ENCODE results near the gene LCLAT1.
A peak's percentile ranks its signal among the peaks of the same experiment; 100 is the strongest.

The LCLAT1 gene

DNA sequence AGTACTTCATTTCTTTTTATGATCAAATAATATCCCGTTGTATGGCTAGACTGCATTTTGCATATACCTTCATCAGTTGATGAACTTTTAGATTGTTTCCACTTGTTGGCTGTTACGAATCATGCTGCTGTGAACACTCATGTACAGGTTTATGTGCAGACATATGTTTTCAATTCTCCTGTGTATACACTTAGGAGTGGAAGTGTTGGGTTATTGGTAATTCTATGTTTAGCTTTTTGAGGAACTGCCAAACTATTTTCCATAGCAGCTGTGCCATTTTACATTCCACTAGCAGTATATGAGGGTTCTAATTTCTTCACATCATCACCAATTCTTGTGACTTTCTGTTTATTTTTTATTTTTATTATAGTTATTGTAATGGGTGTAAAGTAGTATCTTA is 32.1 kb upstream of the LCLAT1 start:
- no peaks in the 10 kb centered on the region for H3K27me3 Mint-ChIP-seq

DNA sequence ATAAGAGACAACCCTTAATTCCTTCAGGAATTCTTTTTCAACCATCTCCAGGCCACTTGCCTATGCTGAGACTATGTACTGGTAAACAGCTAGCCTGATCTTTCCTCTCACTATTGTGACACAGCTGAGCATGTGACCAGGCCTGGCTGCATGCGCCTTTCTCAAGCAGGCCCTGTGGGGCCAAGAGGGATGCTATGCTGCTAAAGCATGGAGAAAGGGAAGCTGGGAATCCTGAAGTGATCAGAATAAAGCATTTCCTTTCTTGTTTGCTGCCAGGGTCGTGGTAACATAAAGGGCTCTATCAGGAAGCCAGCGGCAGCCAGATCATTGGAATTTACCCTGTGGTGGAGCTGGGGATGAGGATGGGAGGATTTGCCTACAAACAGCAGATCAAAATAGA is 29.8 kb upstream of the LCLAT1 start:
- Mint-ChIP-seq H3K9me3 (no peaks in the 10 kb centered on the region), H3K27ac (no peak overlapping the region), H3K4me1 (peaks cover 17% of the 10 kb centered on the region), H3K4me3 (no peak overlapping the region), H3K27me3 (no peaks in the 10 kb centered on the region), H3K36me3 (no peaks in the 10 kb centered on the region)
- ATAC-seq = no peak

More for the DNA sequence above, 32.1 kb upstream of the LCLAT1 start:
- Mint-ChIP-seq H3K4me3 (no peak overlapping the region), H3K36me3 (no peaks in the 10 kb centered on the region), H3K9me3 (no peaks in the 10 kb centered on the region), H3K27ac (no peak overlapping the region), H3K4me1 (peaks cover 15% of the 10 kb centered on the region)
- ATAC-seq = no peak

DNA sequence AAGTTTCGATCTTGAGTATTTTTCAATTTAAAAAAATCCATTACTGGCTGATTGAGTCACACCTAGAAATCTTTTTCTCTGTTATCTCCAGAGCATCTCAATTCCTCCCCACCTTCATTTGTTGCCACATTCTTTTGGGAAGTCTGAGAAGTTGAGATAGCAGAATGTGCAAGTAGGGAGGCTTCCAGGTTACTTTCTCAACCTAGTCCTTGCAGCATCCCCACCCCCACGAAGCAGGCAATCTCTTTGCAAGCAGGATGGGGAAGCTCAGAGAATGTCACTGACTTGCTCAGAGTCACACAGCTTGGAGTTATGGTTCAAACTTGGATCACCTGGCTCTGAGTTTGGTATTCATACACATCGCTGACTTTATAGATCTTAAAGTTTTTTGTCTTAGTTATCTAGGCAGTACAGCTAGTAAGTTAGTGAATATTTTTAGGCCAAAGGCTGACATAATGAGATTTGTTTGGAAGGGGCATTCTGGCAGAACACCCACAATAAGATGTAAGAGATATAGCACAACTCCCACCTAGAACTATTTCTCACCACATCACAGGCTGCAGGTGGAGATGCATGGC is 25.9 kb upstream of the LCLAT1 start:
- no peaks in the 10 kb centered on the region for H3K36me3 Mint-ChIP-seq
- no peak for ATAC-seq

DNA sequence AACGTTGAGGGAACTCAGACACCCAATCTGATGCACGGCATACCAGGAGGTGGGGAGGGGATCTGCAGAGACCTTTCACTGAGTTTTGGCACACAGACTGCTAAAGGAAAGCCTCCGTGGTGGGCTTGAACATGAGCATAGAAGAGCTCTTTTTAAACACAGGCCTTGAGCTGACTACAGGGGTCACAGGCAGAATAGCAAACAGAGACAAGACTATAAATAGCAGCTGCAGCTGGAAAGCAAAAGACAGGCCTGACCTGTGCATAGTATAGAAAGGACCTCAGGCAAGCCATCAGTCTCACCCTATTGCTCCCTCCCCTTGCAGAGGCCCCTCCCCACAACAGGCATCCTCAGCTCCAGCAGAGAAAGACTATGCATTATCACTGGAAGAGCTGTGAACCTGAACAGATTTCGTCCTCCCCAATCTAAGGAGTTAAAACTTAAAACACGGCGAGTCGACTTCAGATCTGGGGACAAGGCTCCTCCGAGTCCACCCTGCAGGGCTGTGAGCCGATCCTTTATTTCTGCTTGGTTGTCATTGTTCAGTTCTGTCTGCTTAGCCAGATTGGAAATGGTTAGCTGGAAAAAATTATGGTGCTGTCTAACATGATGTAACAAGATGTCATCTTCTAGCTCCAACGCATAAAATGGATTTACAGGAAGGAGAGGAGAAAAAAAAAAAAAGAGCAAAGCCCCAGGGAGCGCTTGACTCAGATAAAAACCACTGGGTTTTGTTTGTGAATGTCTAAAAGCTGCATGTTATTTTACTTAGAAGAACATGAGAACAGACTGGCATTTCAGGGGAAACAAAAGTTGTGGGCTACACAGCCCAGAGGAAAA is 25.2 kb upstream of the LCLAT1 start:
- H3K9me3 Mint-ChIP-seq = no peaks in the 10 kb centered on the region
- H3K36me3 Mint-ChIP-seq = no peaks in the 10 kb centered on the region
- H3K27ac Mint-ChIP-seq = peak overlapping the region; percentile 78
- H3K27me3 Mint-ChIP-seq = no peaks in the 10 kb centered on the region
- peaks cover 29% of the 10 kb centered on the region for H3K4me1 Mint-ChIP-seq
- ATAC-seq = peak; percentile 76
- peak overlapping the region; percentile 32 for H3K4me3 Mint-ChIP-seq

More for the DNA sequence above, 25.9 kb upstream of the LCLAT1 start:
- H3K4me1 Mint-ChIP-seq = peaks cover 29% of the 10 kb centered on the region
- peak overlapping the region; percentile 18 for H3K4me3 Mint-ChIP-seq
- peak overlapping the region; percentile 78 for H3K27ac Mint-ChIP-seq
- H3K9me3 Mint-ChIP-seq = no peaks in the 10 kb centered on the region
- H3K27me3 Mint-ChIP-seq = no peaks in the 10 kb centered on the region

DNA sequence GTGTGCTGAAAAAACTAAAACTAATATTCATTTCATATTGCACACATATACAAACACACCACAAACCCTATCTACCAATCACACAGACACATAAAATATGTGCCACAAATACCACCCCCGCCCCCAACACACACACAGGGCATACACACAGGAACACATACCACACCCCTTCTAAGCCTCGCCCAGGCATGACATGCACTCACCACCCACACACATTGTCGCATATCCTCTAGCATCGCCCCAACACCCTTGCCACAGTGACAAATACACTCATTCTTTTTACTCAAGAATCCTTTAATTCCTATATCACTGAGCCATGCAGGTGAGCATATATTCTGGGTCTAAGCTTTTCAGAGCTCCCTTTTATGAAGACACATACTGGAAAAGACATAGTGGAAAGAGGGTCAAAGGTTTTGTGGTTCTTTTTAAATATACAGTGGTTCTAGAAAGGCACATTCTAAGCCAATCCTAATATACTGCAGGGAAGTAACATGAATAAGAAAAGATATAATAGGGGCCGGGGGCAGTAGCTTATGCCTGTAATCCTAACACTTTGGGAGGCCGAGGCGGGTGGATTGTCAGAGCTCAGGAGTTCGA is 24.5 kb upstream of the LCLAT1 start:
- Mint-ChIP-seq H3K9me3 (no peaks in the 10 kb centered on the region), H3K27me3 (no peaks in the 10 kb centered on the region), H3K36me3 (no peaks in the 10 kb centered on the region), H3K4me3 (peak overlapping the region; percentile 32), H3K27ac (peak overlapping the region; percentile 78), H3K4me1 (peaks cover 29% of the 10 kb centered on the region)
- peak; percentile 98 for ATAC-seq

DNA sequence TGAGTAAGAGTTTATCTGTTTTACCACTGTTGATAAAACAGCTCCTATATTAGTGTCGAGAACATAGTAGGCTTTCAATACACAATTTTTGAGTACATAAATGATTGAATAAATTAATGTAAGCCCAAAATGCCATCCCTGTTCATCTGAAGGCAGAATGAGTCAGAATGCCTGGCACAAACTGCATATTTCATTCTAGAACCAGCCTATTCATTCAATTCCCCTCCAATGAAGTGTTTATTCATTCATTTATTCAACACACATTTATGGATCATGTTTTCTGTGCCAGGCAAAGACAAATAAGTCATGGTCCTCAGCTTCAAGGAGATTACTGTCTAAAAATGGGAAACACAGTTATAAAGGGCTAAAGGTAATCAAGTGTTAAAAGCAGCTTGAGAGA is 22.8 kb upstream of the LCLAT1 start:
- peak overlapping the region; percentile 52 for H3K27ac Mint-ChIP-seq
- H3K9me3 Mint-ChIP-seq = no peaks in the 10 kb centered on the region
- no peaks in the 10 kb centered on the region for H3K27me3 Mint-ChIP-seq
- H3K4me3 Mint-ChIP-seq = no peak overlapping the region
- no peak for ATAC-seq
- no peaks in the 10 kb centered on the region for H3K36me3 Mint-ChIP-seq
- H3K4me1 Mint-ChIP-seq = peaks cover 29% of the 10 kb centered on the region

DNA sequence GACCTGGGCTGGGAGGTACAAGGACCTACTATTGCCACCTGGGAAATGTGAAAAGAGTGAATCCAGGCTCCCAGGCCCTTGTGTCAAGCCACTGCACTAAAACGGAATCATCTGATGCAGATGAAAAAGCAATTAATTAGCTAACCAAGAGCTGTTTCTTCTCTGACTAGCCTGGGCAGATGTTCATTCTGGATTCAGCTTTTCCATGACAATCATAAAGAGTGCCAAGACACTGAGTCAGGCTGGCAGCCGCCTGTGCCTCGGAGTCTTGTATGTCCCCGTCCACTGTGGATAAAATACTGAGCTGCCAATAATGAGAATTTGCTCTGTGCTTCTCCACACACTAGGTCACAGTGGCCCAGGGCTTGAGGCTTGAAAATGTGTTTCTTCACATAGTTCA is 21.7 kb upstream of the LCLAT1 start:
- H3K4me1 Mint-ChIP-seq = peaks cover 29% of the 10 kb centered on the region
- no peak overlapping the region for H3K4me3 Mint-ChIP-seq
- no peaks in the 10 kb centered on the region for H3K27me3 Mint-ChIP-seq
- H3K9me3 Mint-ChIP-seq = no peaks in the 10 kb centered on the region
- no peak for ATAC-seq
- H3K27ac Mint-ChIP-seq = no peak overlapping the region
- no peaks in the 10 kb centered on the region for H3K36me3 Mint-ChIP-seq

DNA sequence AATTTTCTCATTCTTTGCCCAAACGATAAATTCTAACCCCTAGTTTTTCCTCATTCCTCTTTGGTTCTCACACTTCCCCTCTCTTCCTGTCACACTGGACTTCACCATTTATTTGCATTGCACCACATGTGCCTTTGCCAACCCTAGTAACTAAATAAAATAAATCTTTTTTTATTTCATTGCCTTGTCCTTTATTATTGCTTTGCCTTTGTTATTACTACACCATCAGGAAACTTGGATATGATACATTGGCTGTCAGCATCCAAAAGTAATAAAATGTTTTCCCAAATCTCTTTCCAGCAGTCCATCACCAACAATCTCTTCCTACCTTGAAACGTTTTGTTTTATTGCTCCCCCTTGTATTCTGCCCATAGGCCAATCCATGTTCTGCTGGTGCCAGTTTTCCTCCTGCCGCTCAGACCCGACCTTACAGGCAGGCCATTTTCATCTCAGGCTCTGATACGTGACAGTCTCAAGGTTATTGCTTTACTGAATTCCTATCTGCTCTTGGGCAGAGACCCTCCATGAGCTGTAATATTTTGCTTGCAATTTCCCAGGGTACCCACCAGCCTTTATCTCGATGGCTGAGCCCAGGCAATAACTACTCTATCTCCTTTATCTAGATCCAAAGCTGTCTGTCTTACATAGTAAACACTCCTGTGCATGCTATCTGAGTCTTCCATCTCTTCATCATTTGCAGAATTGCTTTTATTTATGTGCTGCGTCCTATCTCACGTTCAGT is 19.3 kb upstream of the LCLAT1 start:
- Mint-ChIP-seq H3K9me3 (no peaks in the 10 kb centered on the region), H3K36me3 (no peaks in the 10 kb centered on the region), H3K4me1 (peaks cover 7% of the 10 kb centered on the region), H3K4me3 (no peak overlapping the region), H3K27ac (no peak overlapping the region), H3K27me3 (no peaks in the 10 kb centered on the region)
- ATAC-seq = no peak

DNA sequence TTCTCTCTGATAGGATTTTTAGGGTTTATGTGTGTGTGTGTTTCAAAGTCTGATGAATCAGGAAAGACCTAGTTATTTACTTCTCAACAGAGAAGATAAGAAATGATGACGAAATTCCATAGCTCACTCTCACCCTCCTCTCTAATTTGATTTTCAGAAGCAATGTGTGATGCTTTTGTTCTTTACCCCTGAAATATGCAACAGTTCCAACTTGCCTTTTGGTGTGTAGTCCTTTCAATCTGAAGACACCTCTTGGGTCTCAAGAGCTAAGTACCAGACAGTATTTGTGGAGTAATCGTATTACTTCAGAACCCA is 18.7 kb upstream of the LCLAT1 start:
- Mint-ChIP-seq H3K4me3 (no peak overlapping the region), H3K36me3 (no peaks in the 10 kb centered on the region), H3K27ac (peak overlapping the region; percentile 32), H3K9me3 (no peaks in the 10 kb centered on the region), H3K27me3 (no peaks in the 10 kb centered on the region), H3K4me1 (peaks cover 5% of the 10 kb centered on the region)
- no peak for ATAC-seq

DNA sequence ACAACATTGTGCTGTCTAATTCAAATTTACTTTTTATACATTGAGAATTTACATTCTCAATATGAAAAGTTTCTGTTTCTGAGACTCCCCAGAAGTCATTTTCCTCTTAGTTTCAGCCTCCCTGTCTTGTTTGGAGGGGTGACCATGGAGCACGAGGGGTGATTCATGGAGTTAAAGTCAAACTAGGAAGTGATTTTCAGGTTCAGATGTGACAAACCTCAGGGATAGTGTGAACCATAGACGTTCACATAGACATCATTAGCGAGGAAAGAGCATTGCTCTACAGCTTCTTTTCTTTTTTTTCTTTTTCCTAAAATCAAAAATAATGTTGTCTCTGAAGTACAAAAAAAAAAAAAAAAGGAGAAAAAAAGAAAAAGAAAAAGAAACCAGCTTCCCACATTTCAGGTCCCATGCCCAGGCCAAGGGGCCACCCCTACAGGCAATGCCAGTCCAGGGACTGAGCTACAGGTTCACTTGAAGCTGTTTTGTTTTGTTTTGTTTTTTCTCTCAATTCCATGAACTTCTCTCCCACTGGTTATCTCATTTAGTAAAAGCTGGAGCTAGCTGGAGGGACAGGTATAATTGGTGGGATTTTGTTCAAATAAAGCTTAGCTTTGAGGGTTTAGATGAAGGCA is 18.1 kb upstream of the LCLAT1 start:
- H3K4me1 Mint-ChIP-seq = peaks cover 5% of the 10 kb centered on the region
- H3K4me3 Mint-ChIP-seq = no peak overlapping the region
- H3K9me3 Mint-ChIP-seq = no peaks in the 10 kb centered on the region
- H3K36me3 Mint-ChIP-seq = no peaks in the 10 kb centered on the region
- no peaks in the 10 kb centered on the region for H3K27me3 Mint-ChIP-seq
- peak overlapping the region; percentile 32 for H3K27ac Mint-ChIP-seq
- no peak for ATAC-seq

DNA sequence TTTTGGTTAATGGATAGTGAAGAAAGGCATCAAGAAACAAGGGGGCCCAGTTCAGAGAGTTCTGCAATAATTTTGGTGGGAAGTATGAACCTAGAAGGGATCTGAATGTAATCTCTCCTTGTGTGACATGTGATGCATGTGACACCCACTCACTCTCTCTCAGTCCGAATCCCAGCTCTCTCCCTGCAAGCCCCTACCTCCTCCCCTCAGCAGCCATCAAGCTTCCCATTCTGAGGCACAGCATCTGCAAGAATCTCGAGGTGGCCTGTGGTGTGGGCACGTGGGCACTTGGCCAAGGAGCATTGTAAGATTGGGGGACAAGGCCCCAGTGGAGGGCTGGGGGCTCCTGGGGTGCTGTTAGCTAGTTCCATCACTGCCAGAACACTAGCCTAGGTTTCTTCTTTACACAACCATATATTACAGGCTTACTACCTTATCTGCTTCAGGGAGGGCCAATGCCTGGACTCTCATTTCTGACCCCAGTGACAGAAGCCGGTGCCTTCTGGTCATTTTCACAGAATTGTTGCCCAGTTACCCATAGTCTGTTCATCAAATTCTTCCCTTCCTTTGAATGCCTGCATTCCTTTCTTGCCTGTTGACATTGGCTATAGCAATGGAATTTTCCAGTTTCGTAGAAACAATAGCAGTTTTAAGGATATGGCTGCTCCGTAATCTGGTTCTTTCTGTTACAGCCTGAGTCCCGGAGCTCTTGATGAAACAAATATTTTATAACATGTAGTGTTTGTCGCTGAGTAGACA is 13.3 kb upstream of the LCLAT1 start:
- peaks cover 17% of the 10 kb centered on the region for H3K4me1 Mint-ChIP-seq
- ATAC-seq = no peak
- H3K4me3 Mint-ChIP-seq = no peak overlapping the region
- H3K27ac Mint-ChIP-seq = peak overlapping the region; percentile 69
- no peaks in the 10 kb centered on the region for H3K36me3 Mint-ChIP-seq
- no peaks in the 10 kb centered on the region for H3K27me3 Mint-ChIP-seq
- no peaks in the 10 kb centered on the region for H3K9me3 Mint-ChIP-seq

DNA sequence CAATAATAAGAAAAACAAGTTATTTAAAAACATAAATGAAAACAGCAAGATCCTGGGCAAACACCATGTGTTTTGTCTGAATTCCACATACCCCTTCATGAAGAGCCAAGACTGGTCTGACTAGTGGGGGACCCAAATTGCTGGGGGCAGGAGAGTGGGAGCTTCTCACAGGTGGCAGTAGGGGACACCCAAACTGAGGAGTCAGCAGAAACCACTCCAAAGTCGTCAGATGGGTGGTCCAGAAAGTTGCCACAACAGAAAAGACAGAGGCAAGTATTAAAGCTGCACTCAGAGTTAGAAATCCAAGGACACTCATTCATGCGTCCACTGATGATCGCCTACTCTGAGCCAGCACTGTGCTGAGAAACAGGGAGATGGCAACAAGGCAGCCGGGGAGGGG is 12.3 kb upstream of the LCLAT1 start:
- Mint-ChIP-seq H3K9me3 (no peaks in the 10 kb centered on the region), H3K27ac (peak overlapping the region; percentile 69), H3K27me3 (no peaks in the 10 kb centered on the region), H3K36me3 (no peaks in the 10 kb centered on the region), H3K4me3 (no peak overlapping the region), H3K4me1 (peaks cover 17% of the 10 kb centered on the region)
- ATAC-seq = no peak

DNA sequence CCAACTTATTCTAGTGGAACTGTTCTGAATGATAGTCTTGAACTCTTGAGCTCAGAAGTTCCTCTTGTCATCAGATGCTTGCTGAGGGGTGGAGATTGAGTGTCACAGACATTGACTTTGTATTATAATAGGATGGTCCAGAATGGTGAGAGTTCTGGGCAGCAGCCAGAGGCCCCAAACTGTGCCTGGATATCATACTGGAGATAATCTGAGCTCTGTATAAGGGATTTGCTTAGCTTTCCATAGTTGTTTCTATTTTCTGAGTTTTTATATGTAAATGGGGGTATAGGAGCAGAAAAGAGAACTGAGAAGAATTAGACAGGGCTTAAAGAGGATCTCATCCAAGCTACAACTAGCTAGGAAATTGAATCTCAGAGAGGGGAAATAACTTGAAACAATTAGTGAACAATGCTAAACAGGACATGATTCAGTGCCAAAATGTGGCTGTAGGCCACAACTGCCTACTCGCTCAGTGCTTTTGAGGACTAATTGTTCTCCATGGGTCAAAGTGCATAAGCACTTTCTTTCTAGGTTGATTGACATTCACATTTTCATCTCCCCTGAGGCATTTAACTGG is 10.1 kb upstream of the LCLAT1 start:
- H3K27ac Mint-ChIP-seq = peak overlapping the region; percentile 66
- peak; percentile 82 for ATAC-seq
- no peak overlapping the region for H3K4me3 Mint-ChIP-seq

DNA sequence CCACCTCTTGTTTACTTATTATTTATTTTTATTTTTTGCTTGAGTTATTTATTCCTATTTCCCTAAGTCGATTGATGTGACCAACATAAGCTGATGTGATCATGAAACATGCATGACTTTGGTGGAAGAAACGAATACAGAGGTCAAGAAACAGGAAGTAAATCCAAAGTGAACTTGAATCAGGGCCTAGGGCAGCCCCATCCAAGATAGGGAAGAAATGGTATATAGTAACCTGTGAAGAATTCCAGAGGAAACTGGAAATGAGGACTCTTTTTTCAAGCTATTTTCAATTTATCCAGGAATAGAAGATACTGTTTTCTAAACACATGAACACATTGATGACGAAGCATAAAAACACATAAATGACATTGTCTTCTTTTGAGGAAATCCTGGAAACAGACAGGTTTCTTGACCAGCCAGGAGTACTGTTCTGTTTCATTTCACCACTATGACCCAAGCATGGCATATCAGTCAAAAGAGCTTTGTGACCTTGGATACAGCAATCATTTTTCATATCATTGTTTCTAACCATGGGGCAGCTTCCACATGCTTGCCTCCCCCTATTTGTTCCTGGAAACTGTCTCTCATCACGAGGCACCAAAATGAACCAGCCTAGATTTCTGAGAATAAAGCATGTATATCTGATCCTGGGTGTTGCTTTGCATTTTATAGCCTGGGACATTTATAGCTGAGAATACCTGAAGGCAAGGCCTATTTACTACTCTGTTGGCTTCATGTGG is 9.1 kb upstream of the LCLAT1 start:
- ATAC-seq = no peak
- Mint-ChIP-seq H3K9me3 (no peaks in the 10 kb centered on the region), H3K4me3 (no peak overlapping the region), H3K36me3 (no peaks in the 10 kb centered on the region), H3K4me1 (peaks cover 17% of the 10 kb centered on the region), H3K27ac (peak overlapping the region; percentile 66), H3K27me3 (no peaks in the 10 kb centered on the region)

More for the DNA sequence above, 10.1 kb upstream of the LCLAT1 start:
- Mint-ChIP-seq H3K27me3 (no peaks in the 10 kb centered on the region), H3K4me1 (peaks cover 17% of the 10 kb centered on the region), H3K36me3 (no peaks in the 10 kb centered on the region), H3K9me3 (no peaks in the 10 kb centered on the region)

Measured in stimulated activated memory B cell treated with anti-CD40 and anti-IgM and Interleukin-4, amounts not matched to agents 10 μg/mL and 1 μg/mL and 100 μg/mL, for 72 hours (primary cell).